Hematopoietic multipotent progenitor cell (in vitro differentiated cells): ENCODE data around the gene ADPRHL1. TPM values are rescaled to one million over a fixed set of nuclear protein-coding genes. Genes with fewer than 3 reads are reported as not detected.

Experiments used
- DNase-seq, 3 donors: peaks; one replicate each; pipeline ENCODE4 v3.0.0-alpha.2; 2011 to 2015; ENCODE audit warnings: low read depth in 2 of 3, low spot score in 2 of 3
- total RNA-seq: library from RNA; depleted of rRNA; stranded (reverse); fragments of >200 nt; gene quantifications from one replicate; pipeline ENCODE4 v1.2.3, GENCODE V29; 2012

The ADPRHL1 gene
- total RNA-seq: 0.27 TPM

DNA sequence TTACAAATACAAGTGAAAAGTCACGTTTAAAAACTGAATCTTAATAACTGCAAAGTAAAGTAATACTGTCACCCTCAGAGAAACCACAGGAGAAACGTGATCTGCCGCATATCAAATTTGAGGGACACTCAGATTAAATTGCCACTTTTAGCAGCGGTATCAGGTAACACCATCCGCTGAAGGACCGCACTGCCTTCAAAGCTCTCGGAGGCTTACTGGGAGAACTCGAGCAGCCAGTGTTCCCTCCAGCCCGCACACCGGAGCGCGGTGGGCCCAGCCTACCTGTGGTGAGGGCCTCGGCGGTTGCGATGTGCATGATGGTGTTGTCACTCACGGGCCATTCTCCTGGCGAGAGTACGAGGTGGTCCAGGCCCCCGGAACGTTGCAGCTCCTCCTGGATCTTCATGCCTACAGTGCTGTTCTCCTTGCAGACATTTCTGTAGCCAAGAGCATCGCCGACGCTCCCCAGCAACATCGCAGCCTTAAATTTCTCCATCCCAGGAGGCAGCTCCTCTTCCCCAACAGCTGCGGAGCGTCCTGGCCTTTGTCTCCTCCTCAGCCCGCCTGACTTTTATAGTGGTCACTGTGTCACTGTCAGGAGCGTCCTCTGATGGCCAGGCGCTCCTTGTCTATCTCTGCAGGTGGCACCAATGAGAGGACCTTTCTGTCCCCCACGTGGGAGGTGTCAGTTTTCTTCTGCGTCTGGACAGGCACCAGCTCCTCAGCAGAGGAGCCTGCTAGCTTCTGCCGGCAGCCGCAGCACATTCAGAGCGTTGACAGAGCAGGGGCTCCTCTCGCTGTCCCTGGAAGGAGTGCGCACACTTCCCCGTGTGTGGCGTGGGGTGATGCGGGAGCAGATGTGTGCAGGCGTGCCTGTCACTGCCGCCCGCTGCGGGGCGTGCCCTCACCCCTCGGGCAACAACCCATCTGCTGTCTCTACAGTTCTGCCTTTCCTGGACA is at the start of gene ADPRHL1:
Gene ADPRHL1 (minus strand): TSS at position 547 of the 960 bp plus-strand sequence. CDS start 51 bp downstream, at position 496.
- no peak for DNase-seq

DNA sequence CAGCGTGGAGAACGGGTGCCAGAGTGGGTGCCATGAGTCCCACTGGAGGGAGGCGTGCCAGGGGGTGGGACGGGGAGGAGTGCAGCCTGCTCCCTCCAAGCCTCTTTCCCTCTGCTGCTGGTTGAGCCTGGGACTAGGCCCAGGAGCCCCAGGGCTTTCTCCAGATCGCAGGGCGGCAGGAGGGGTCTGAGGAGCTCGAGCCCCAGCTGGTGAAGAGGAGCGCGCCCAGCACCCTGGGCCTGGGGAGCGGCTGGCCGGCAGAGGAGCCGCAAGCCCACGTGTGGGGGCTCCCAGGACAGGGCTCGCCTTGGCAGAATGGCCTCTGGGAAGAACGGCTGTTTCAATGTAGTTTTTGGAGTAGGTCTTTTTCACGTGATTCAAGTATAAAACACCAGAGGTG is 49.4 kb upstream of the ADPRHL1 start:
- DNase-seq: no peak

DNA sequence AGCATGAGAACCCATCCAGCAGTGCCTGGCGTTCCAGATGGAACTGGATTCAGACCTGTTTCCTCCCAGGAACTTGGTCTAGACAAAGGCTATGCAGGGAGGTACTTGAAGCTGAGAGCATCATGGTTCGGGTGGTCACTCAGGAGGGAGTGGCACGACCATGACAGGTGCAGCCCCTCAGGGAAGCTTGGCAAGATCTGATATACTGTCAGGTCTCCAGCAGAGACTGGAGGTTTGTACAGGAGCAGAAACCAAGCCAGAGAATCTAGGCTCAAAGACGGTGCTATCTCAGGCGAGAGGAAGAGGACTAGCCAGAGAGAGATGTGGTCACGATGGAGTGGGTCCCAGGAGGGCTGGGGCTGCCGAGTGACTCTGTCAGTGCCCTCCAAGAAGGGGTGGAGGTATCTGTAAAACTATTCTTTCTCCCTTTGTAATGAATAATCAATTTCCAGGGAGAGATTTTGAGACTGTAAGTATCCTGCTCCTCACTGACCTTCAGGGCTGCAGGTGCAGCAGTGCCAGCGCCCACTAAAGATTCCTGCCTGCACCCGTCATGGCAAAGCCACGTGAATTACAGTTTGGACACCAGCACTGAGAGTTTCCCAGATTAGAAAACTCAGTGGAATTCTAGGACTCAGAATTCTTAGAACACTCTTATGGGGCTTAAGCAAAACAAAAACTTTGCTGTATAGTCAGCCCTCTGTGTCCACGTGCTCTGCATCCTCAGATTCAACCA is 47.4 kb upstream of the ADPRHL1 start:
- DNase-seq: no peak

DNA sequence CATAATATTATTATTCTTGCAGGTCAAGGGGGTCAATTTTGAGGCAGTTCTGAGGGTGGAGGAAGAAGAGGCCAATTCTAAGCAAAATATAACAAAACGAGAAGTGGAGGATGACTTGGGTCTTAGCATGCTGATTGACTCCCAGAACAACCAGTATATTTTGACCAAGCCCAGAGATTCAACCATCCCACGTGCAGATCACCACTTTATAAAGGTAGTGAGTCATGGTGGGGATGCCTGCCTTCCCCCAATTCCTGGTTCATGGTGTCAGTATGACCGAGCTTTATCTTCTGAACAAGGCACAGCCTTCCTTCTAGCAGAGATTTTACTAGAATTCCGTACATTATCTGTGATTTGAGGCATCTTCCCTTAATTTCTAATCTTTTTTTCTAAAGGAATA is 46.6 kb upstream of the ADPRHL1 start:
- DNase-seq: no peak

DNA sequence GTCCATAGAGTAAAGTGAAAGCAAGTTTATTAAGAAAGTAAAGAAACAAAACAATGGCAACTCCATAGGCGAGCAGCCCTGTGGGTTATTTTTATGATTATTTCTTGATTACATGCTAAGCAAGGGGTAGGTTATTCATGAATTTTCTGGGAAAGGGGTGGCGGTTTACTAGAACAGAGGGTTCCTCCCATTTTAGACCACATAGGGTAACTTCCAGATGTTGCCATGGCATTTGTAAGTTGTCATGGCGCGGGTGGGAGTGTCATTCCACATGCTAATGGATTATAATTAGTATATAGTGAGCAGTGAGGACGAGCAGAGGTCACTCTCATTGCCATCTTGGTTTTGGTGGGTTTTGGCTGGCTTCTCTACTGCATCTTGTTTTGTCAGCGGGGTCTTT is 45.6 kb upstream of the ADPRHL1 start:
- DNase-seq: no peak

DNA sequence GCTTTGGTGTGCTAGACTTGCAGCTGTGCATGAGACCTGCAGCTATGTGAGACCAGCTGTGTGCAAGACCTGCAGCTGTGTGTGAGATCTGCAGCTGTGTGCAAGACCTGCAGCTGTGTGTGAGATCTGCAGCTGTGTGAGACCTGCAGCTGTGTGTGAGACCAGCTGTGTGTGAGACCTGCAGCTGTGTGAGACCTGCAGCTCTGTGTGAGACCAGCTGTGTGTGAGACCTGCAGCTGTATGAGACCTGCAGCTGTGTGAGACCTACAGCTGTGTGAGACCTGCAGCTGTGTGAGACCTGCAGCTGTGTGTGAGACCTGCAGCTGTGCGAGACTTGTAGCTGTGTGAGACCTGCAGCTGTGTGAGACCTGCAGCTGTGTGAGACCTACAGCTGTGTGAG is 43.9 kb upstream of the ADPRHL1 start:
- DNase-seq: no peak

DNA sequence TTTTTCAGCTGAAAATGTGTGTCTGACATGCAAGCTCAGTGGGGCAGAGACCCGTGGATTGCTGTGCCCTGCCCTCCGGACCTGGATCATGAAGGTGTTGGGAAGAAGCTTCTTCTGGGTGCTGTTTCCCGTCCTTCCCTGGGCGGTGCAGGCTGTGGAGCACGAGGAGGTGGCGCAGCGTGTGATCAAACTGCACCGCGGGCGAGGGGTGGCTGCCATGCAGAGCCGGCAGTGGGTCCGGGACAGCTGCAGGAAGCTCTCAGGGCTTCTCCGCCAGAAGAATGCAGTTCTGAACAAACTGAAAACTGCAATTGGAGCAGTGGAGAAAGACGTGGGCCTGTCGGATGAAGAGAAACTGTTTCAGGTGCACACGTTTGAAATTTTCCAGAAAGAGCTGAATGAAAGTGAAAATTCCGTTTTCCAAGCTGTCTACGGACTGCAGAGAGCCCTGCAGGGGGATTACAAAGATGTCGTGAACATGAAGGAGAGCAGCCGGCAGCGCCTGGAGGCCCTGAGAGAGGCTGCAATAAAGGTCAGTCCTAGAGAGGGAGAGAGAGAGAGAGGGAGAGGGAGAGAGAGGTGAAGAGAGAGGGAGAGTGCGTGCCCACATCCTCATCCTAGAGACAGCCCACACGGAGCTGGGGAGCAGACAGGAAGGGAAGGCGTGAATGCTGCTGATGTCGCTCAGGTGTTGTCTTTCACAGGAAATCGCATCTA is 42.4 kb upstream of the ADPRHL1 start:
- no peak for DNase-seq

DNA sequence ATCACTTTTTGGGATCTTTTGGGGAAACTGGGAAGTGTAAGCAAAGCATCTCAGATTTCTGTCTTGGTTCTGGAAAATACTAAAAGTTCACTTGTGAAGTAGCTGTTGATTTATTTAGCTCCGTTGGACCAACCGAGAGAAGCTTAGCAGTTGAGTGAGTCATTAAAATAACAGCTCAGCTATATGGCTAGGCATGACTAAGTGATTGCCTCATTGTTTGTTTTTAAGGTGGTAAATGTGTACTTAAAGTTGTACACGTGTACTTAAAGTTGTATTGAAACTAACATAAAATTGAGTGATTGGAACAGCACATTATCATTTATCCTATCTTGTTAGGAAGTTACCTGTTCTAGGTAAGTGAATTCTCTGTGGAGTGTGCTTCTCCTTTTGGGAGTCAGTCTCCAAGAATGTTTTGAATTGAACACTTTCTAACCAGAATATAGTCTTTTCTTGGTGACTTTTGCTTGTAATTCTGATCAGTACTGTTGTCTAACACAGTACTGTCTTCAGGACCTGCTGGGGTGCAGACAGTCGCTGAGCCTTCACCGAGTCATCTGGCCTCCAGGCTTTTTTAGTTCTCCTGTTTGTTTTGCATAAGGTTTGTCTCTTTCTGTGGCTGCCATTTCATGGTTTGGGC is 40.1 kb upstream of the ADPRHL1 start:
- peak in 2 of 3 donors; percentile 57 to 63 for DNase-seq

DNA sequence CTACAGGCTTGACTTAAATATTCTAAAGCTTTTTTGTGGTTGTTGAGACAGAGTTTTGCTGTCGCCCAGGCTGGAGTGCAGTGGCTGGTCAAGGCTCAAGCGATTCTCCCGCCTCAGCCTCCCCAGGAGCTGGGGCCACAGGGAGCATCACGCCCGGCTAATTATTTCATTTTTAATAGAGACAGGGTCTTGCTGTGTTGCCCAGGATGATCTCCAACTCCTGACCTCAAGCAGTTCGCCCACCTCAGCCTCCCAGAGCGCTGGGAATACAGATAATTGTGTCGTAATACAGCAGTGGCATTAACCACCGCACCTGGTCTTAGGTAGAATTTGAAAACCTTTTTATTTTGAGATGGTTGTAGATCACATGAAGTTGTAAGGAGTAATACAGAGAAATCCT is 38.7 kb upstream of the ADPRHL1 start:
- DNase-seq: no peak

DNA sequence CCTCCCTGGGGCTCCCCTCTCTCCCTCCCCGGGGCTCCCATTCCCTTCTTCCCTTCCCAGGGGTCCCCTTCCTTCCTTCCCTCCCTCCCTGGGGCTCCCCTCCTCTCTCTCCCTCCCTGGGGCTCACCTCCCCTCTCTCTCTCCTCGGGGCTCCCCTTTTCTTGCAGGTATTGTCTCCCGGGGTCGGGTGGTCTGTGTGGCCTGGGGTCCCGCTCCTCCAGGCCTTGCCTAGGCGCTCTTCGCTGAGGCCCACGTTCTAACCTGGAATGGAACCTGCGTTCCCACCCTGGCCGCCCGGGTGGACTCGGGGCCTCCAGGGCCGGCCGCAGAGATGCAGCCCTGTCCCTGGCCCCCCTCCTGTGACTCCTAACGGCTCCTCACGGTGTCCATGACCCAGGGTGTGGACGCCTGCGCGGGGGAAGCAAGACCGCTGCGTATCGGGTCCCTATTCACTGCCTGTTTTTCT is 38.2 kb upstream of the ADPRHL1 start:
- no peak for DNase-seq

DNA sequence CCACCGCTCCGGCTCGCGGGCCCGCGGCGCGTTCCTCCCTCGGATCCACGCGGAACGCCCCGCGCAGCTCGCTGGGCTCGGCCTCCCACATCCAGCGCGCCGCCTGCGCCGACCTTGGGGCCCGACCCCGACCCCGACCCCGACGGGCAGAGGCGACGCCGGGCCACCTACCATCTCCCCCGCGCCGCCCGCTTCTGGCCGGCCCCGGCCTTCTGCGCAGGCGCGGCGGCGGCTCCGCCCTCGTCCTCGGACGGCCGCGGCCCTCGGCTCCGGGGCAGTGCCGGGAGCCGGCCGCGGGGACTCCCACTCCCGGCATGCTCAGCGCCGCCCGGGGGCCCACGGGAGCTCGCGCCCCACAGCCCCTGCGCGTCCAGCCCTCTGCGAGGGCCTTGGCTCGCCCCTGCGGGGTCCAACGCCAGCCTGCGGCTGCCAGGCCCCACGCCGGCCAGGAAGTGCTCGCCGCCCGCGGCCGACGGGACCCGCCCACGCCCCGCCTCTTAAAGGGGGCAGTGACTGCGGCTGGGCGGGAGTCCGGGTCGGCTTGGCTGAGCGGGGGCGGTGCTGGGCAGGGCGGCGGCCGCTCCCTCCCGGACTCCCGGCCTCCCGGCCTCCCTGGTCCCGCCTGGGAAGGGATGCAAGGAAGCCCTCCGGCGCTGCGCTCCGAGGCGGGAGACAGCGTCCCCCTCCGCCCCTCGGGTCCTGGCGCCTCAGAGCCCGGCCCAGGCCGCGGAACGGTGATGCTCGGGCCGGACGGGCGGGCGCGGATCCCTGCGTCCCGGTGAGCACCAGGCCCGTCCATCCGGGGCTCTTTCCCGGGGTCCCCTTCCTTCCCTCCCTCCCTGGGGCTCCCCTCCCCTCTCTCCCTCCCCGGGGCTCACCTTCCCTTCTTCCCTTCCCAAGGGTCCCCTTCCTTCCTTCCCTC is 37.5 kb upstream of the ADPRHL1 start, which contains the start of gene DCUN1D2:
Gene DCUN1D2 (minus strand): TSS at position 216 of the 922 bp plus-strand sequence. CDS start 42 bp downstream, at position 174.
- peak; percentile 52 to 81 (median 79) for DNase-seq

DNA sequence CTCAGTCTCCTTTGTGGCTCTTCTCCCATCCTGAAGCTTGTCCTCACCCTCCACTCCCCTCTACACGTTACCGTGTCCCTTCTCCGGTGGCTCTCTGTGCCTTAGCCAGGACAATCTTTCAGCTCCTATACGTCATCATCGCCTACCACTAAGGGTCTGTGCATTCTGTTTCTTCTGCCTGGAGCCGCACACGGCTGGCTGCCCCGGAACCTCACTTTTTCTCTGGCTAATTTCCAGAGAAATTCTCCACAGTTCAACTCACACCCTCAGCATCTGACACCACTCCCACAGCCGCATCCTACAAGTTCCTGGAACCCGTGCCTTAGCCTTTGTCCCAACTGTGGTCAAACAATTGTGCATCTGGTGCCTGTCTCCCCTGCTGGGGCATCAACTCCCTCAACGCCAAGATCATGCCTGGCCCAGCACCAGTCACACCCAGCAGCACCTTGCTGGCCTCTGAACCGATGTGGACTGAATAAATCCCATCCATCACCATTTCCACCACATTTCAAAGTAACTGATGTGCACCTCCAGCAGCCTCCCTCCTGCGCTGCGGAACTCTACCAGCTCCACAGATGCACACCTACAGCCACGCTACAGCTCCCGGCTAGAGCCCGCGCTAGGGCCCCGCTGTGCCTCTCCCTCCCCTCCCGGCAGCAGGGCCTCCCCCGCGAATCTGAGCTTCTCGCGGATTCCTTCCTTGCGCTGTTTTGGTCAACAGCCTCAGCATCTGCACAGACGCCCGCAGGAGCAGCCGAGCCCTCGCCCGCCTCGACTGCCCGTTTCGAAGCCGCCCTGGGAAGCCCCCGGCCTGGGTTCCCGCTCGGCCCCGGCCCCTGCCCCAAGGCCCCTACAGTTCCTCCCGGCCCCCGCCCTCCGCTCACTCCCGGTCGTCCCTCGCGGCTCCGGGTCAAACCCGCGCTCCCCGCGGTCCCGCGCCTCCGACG is 36.5 kb upstream of the ADPRHL1 start:
- peak in 2 of 3 donors; percentile 11 to 29 for DNase-seq

DNA sequence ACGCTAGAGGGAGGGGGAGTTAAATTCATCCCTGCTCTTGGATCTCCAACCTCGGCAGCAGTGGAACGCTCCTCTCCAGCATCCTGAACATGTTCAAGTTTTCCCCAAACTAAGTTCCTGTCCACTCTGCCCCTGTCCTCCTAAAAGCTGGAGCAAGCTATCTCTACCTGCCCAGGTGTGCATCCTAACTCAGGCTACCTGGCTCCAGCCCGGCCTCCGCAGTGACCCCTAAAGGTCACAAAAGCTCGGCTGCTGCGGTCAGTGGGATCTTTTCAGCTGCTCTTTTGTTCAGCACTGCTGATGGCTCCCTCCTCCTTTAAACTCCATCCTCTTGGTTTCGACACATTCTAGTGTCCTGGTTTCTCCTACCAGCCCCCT is 35.9 kb upstream of the ADPRHL1 start:
- no peak for DNase-seq

DNA sequence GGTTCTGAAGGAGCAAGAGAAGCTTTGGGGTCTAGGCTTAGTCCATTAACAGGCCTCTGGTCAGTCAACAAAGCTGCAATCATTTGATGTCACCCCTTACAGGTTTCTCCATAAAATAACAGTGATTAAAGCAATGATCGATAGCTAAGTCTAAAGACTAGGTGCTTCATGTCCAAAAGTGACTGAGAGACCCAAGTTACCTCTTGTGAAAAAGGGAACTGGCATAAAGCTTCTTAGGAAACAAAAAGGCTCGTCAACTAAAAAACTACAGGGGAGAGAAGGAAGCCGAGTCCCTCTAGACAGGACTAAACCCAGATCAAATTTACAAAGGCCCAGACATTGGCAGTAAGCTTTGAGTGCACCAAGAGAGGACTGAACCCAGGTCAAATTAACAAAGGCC is 35.0 kb upstream of the ADPRHL1 start:
- DNase-seq: no peak

DNA sequence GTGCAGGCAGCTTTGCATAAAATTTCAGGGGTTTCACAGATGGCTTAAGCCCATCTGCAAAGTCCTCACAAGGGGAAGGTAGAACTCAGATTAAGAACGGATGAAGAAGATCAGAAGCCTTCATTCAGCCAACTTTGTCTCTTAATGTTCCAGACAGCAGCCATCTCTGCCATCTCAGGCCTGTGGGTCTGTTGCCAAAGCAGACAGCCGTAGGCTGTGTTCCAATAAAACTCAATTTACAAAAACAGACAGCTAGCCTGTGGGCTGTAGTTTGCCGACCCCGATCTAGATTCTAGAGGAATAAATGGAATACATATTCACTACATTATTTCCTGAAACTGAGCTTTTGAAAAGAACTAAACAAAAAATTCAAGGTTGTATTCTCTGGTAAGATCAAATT is 33.4 kb upstream of the ADPRHL1 start:
- no peak for DNase-seq

DNA sequence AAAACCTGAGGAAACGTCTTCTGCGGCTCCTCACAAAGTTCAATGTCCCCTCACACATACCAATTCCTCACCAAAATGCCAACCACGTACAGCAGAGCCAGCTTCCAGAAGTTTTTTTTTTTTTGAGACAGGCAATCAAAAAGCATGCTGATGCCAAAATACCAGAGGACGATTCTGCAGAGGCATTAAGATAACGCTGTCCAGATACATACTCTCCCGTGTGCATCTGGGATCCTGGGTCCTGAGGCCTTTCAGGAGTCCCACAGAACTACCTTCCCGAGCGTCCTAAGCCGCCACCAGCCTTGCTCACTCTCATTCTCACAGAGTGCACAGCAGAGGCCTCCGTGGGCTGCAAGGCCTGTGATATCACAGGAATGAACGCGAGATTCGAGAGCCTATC is 32.3 kb upstream of the ADPRHL1 start:
- no peak for DNase-seq

DNA sequence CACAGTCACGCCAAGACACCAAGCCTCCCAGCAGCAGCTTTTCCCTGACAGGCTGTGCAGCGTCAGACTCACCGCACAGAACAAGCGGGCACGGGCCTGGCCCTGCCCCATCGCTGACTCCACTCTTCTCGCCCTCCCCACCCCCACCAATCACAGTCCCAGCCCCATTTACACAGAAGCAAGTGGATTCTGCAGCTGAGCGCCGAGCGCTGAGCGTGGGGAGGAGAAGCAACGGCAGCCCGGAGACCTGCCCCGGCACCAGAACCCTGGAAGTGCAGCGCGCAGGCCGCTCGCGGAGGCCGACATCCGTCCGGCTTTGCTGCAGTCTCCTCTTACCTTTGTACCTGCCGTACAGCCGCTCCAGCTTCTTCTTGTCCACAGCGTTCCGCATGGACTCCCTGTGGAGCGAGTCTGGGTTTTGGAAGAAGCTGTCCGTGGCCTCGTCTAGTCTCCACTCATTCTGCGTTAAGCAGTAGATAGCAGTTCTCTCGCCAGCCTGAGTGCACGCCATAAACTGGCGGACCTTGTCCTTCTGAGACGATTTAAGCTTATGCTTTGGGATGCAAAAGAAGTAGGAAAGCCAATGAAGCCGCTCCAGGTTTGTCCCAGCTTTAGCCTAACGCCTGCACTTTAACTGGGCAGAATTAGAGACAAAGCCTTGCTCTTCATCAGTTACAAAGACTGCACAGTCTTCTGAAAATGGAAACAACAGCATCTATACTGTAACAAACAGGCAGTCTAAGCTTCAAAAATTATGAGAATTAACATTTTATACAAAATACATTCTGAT is 30.4 kb upstream of the ADPRHL1 start:
- no peak for DNase-seq
